Activated T-helper 9 cell treated with anti-CD3 and anti-CD28 coated beads, Interleukin-2, amount 50 U/mL, for 16 hours (primary cell): Measurements from ENCODE around the gene SRRM1.
"Not testable (repeated sequence)": the region's sequence is repeated elsewhere in the genome, so short reads cannot be mapped to it uniquely, and the experiment has no call there.

Source experiments
- DNase-seq: peaks from one replicate; pipeline ENCODE4 v3.0.0-alpha.2; 2020; ENCODE audit warnings: low read depth

The SRRM1 gene

DNA sequence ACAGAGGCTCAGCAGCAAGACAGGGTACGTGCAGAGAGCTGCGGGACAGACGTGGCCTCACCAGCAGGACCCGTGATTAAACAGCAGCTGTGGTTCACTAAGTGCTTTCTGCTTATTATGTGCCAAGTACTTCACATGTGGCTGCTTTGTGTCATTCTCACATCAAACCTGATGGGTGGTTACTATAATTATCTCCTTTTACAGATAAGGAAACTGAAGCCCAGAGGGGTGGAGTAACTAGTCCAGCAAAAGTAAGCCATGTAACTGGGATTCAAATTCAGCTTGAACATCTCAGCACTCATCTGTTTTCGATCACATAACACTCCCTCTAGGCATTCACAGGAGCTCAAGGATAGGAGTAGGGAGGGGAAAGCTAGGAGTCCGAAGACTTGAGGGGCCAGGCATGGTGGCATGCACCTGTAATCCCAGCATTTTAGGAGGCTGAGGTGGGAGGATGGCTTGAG, 51.3 kb downstream of the SRRM1 start:
- no peak for DNase-seq

DNA sequence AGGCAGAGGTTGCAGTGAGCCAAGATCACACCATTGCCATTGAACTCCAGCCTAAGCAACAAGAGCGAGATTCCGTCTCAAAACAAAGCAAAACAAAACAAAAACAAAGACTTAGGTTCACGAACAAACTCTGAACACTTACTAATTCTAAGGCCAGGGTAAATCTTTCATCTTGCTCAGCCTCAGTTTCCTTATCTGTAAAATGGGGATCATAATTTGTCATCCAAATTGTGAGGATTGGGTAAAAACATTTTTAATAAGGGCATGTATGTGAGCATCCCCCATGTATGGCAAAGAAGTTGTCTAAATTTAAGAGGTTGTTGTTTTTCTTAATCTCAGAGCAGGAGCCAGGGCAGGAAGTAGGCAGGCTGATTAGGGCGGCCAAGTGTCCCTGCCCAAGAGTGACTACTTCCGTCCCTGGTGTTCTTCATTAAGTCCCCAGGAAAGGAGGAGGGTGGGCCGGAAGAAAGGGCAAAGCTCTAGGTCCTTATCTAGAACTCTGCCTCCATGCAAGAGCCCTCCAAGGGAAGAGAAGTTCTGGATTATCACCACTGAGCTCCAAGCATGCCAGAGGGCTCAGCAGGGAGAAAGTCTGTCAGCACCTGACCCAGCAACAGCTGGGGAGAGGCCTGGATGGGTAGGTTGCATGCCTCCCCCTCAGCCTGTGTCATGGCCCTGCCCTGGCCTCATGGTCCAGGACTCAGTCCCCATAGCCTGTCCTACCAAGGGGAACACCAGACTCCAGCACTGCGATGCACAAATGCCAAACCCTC, 52.3 kb downstream of the SRRM1 start:
- no peak for DNase-seq

DNA sequence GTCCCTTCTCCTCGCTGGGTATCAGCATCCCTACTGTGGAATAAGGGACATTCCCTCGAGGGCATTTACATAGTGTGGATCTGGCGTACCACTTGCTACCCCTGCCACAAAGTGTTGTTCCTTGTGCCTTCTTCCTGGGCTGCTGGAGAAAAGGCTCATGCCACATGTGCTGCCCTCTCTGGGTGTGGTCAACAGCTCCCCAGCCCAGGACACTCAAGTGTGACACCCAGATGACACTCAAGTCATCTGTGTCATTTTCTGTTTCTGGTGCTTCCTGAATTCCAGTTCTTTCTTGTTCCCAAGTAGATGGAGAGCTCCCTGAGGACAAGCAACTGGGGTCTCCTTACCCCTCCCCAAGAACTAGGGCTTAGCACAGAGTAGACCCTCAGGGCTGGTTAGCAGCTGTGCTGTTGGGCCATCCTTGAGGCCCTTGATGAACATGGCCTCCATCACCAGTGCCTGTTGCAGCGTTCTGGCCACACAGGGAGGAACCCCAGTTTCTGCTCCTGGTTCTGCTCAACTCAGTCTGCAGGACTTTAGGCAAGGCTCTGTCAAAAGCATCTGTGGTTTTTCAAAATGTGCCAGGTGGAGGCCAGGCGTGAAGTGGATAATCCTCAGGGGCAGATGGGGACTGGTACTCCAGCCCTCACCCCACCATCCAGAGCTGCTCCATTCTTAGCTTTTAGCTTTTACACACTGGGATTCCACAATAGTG, 53.1 kb downstream of the SRRM1 start:
- DNase-seq, result no peak

DNA sequence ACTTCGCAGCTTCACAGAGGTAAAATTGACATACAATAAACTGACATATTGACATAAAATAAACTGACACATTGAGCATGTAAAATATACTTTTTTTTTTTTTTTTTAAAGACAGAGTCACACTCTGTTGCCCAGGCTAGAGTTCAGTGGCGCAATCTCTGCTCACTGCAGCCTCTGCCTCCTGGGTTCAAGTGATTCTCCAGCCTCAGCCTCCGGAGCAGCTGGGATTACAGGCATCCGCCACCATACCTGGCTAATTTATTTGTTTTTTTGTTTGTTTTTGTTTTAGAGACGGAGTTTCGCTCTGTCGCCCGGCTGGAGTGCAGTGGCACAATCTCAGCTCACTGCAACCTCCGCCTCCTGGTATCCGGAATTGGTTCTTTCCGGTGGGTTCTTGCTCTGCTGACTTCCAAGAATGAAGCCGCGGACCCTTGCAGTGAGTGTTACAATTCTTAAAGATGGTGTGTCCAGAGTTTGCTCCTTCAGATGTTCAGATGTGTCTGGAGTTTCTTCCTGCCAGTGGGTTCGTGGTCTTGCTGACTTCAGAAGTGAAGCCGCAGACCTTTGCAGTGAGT, 53.7 kb downstream of the SRRM1 start:
- DNase-seq, result no peak

DNA sequence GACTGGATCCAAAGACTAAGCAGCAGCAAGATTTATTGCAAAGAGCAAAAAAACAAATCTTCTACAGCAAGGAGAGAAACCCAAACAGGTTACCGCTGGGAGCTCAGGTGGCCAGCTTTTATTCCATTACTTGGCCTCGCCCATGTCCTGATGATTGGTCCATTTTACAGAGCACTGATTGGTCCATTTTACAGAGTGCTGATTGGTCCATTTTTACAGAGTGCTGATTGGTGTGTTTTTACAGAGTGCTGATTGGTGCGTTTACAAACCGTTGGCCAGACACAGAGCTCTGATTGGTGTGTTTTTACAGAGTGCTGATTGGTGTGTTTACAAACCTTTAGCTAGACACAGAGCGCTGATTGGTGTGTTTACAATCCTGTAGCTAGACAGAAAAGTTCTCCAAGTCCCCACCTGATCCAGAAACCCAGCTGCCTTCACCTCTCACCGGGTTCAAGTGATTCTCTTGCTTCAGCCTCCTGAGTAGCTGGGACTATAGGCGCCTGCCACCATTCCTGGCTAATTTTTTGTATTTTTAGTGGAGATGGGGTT, 54.4 kb downstream of the SRRM1 start:
- DNase-seq, result not testable (repeated sequence)

DNA sequence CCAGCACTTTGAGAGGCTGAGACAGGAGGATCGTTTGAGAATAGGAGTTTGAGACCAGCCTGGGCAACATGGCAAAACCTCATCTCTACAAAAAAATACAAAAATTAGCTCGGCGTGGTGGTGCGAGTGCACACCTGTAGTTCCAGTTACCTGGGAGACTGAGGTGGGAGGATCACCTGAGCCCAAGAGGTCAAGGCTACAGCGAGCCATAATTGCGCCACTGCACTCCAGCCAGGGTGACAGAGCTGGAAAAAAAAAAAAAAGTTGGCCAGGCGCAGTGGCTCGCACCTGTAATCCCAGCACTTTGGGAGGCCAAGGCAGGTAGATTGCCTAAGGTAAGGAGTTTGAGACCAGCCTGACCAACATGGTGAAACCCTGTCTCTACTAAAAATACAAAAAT, 55.2 kb downstream of the SRRM1 start:
- not testable (repeated sequence) for DNase-seq

DNA sequence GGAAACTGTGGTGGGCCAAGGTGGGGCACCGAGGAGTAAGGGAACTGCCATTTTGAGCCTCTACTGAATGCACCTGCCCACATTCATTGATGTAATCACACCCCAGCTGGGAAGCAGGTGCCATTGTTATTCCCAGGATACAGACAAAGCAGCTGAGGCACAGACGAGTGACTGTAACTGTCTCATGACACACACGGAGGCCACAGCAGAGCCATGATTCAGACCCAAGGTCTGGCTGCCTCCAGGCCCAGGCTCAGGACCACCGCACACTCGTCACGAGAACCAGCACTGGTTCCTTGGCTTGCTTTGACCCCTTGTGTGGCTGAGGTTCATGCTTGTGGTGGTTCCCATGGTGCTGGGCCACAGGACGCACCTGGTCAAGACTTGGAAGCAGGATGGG, 56.5 kb downstream of the SRRM1 start:
- no peak for DNase-seq

DNA sequence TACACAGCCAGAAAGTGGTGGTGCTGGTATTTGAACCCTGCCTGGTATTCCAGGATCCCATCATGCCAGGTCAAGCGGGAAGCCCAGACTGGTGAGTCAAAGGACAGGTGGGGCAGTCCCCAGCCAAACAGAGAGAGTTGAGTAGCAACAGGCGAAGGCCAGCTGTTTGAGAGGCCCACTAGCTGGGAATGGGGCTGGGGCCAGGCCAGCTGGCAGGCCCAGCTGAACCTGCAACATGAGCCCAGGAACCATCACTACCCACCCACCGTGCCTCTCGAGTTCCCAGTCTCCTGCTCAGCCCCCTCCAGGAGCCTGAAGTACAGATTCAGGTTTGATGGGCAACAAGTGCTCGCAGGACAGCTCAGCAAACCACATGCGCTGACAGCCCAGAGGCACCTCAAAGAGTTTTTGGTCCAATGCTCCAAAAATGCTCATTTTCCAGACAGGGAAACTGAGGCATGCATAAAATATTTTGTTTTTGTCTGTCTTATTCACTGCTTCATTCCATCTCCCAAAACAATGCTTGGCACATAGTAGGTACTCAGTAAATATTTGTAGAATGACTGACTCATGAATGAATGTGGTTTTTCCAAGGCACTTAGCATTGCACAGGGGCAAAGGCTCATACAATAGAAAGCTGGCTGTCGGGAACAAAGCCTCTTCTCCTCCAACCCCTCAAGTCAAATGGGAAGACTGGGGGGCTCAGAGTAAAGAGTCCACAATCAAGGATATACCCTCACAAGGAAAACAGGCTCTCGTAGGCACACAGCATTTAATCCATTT, 59.6 kb downstream of the SRRM1 start:
- DNase-seq, result no peak

DNA sequence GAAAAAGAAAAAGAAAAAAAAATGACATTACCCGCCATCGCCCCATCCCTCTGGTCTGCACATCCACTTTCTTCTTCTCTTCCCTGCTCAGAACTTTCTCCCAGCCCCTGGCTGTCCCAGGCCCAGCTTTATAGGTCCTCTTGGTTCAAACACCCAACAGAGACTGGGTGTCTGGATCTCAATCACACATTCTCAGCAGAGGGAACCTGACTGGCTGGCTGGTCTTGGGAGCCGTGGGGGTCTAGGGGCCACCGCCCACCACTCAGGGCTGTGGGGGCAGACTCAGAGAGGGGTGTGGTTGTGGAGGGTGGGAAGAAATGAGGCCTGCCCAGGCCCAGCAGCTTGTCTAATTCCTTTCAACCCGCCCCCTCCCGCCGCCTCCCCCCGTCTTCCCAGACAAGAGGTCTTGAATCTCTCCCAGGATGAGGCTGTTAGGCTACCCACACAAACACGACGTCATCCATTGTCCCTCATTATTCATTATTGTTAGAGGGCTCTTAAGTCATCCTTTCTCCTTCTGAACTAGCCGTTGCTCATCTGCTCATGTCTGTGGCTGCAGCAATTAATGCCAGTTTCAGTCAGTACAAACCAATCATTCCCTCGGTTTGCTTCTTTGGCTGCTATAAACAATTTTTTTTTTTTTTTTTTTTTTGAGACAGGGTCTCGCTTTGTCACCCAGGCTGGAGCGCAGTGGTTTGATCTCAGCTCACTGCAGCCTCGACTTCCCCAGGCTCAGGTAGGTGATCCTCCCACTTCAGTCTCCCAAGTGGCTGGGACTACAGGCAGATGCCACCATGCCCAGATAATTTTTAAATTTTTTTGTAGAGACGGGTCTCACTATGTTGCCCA, 61.5 kb downstream of the SRRM1 start:
- DNase-seq, result no peak

DNA sequence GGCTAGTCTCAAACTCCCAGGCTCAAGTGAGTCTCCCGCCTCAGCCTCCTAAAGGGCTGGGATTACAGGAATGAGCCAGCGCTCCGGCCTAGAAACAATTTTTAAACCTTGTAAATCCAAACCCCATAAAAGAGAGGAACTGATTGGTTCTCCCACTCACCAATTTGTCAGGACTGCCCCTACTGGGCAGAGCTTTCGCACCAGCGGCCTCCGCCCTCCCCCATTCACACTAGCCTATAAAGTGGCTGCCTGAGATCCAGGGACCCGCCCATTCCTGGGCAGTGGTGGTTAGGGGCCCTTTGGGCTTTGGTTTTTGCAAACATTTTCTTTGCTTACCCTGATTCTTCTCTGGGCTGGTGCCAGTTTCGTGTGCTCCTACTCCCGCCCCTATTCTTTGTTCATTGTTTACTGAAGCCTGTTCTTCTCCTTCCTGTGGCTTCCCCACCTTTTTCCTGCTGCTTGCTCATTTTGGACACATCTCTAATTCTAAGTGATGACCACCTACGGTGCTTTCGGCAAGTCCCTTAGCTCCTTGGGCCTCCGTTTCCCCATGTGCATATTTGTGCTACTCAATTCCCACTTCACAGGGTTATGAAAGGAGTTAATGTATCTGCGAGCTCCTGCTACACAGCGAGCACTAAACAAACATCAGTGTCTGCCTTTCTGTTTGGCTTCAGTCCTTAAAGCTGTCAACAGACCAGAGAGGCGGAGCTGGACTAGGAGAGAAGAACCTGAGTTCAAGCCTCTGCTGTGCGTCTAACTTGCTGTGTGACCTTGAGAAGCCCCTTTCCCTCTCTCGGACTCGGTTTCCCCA, 62.4 kb downstream of the SRRM1 start:
- DNase-seq, result no peak

DNA sequence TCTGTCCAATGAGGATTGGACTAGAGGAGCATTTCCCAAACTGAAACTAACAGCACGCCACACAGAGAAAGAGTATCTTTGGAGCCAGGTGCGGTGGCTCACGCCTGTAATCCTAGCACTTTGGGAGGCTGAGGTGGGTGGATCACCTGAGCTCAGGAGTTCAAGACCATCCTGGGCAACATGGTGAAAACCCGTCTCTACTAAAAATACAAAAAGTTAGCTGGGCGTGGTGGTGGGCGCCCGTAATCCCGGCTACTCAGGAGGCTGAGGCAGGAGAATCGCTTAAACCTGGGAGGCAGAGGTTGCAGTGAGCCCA, 62.9 kb downstream of the SRRM1 start:
- DNase-seq, result not testable (repeated sequence)

DNA sequence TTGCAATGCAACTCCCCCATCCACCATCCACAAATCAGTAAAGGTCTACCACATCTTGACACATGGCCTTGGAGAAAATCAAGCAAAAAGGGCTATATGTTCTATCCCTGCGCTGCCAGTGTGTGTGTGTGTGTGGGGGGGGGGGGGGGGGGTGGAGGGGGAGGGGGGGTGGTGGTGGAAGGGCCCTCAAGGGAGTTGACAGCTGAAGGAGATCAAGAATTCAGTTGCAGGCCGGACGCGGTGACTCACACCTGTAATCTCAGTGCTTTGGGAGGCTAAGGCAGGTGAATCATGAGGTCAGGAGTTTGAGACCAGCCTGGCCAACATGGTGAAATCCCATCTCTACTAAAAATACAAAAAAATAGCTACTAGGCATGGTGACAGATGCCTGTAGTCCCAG, 64.6 kb downstream of the SRRM1 start:
- DNase-seq, result no peak

DNA sequence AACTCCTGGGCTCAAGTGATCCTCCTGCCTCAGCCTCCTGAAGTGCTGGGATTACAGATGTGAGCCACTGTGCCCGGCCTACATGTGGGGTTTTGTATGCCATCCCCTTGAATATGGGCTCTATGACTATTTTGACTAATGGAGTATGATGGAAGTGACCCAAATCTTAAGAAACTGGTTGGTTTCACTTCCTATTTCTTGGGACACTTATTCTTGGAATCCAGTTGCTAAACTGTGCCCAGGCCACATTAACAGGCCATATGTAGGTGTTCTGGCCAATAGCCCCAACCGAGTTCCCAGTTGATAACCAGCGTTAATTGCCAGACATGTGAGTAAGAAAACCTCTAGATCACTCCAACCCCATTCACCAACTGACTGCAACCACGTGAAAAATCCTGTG, 65.8 kb downstream of the SRRM1 start:
- no peak for DNase-seq

DNA sequence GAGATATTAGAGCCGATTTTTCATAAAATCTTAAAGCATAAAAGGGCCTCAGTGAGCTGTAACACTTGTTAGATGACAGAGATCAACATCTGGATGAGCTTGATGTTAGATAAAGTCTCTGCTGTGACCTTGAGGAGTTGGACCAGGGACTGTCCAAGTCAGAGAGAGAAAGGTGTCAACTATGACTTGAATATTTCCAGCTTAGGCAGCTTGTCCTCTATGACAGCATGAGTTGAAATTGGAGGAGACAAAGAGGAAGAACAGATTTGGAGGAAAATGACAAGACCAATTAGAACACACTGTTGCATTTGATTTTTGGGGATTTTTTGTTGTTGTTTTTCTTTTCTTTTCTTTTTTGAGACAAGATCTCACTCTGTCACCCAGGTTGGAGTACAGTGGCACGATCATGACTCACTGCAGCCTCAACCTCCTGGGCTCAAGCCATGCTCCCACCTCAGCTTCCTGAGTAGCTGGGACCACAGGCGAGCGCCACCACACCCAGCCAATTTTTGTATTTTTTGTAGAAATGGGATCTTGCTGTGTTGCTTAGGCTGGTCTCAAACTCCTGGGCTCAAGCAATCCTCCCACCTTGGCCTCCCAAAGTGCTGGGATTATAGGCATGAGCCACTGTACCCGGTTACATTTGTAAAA, 66.8 kb downstream of the SRRM1 start:
- no peak for DNase-seq

DNA sequence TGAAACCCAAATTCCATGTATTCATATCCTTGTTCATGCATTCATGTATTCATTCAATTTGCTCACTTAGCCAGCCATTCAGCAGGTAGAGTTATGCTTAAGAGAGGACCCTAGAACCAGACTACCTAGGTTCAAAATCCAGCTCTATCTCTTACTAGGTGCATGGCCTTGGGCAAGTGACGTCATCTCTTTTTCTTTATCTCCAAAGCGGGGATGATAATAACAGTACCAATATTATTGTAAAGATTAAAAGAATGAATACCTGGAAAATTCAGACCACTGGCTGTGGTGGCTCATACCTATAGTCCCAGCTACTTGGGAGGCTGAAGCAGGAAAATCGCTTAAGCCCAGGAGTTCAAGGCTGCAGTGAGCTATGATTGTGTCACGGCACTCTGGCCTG, 68.2 kb downstream of the SRRM1 start:
- DNase-seq, result no peak

DNA sequence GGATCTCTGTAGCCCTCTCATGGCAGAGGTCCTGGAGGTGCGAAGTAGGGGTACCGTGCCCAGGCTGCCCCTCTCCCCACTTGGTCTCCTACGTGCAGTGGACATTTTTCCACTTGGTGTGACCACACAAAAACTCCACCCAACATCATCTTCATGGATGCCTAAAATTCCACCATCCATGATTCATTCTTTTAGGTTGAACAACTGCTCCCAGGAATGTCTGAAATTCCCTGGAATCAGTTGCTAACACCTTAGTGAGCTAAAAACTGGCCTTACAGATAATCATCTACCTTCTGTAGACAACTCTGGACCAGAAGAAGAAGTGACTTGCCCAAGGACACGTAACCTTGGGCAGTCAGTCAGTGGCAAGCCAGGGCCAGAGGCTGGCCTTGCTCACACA, 70.1 kb downstream of the SRRM1 start:
- no peak for DNase-seq

DNA sequence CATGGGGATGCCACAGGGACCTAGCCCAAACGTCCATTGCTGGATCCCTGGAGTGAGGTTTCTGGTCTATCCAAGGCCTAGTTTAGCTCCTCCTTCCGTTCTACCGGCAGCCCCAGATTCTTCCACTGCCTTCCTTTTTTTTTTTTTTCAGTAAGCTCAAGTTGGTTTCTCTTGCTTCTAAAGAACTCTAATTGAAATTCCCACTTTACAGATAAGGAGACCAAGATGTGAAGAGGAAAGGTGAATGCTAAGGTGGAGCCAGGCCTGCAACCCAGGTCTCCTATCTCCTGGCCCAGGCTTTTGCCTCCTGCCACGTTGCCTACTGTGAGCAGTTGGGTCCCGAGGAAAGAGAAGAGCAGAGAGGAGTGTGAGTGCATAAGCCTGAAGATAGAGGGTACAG, 70.6 kb downstream of the SRRM1 start:
- DNase-seq, result no peak

DNA sequence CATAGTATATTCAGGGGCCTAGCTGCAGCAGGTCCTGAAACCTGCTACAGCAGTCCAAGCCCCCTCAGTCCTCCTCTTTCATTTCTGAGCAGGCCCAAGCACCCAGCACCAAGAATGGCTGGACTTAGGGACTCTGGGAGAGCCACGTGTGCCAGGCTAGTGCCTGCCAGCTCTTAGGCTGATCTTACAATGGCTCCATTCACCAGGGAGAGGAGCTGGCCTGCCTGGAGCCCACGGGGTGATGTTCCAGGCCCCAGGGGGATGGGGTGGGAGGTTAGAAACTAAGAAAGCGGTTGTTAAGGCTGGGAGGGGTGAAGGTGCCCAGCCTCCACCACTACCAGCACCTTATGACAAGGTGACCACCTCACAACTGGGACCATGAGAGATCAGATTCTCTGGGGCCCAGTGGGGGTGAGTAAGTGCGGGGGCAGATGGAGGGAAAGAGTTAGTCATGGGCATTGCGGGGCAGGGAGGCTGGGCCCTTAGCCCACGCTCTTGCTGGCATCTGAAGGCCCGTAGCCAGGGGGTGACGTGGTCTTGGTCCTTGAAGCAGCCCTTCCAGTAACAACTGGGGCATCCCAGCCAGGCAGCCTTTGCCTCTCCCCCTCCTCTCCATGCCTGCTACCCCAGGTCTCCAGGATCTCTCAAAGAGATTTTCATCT, 71.9 kb downstream of the SRRM1 start:
- no peak for DNase-seq

DNA sequence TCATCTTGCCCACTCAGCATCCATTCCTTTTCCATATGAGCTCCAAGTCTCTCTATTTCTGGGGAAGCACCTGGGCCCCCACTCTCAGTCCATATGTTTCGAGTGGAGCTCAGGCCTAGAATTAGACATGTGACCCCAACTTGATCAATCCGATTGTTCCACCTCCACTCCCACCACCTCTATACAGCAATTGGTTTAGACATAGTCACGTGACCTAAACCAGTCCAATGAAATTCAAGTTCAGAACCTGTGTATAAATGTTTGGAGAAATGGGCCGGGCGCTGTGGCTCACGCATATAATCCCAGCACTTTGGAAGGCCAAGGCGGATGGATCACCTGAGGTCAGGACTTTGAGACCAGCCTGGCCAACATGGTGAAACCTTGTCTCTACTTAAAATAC, 72.6 kb downstream of the SRRM1 start:
- DNase-seq, result no peak
